Colonic mucosa (tissue), 4 donors: ENCODE results near the gene RIPK3. TPM values are rescaled to one million over a fixed set of nuclear protein-coding genes. Genes with fewer than 3 reads are reported as not detected.

Experiments used
- DNase-seq: peaks from one replicate; pipeline ENCODE4 v3.0.0-alpha.2; 2020
- H3K27ac ChIP-seq: fragments of 200-600 bp; one replicate; pipeline ENCODE4 v1.8.0; 2021
- H3K27me3 ChIP-seq: fragments of 200-600 bp; one replicate; pipeline ENCODE4 v1.8.0; 2021
- H3K36me3 ChIP-seq: fragments of 200-600 bp; one replicate; pipeline ENCODE4 v1.8.0; 2021
- H3K4me1 ChIP-seq: fragments of 200-600 bp; one replicate; pipeline ENCODE4 v1.8.0; 2021; ENCODE audit warnings: mild to moderate bottlenecking
- H3K4me3 ChIP-seq: fragments of 200-600 bp; one replicate; pipeline ENCODE4 v1.8.0; 2021
- H3K9ac ChIP-seq, 2 donors: one replicate each; pipeline ENCODE4 v1.7.0; 2013; ENCODE audit warnings: control low read depth in 2 of 2, low read depth in 2 of 2, low read length in 2 of 2
- H3K9me3 ChIP-seq: fragments of 200-600 bp; one replicate; pipeline ENCODE4 v1.8.0; 2021
- CTCF ChIP-seq: fragments of 200-600 bp; IDR thresholded peaks from one replicate; pipeline ENCODE4 v1.8.0; 2022; ENCODE audit warnings: antibody characterized with exemption, mild to moderate bottlenecking
- intact Hi-C: fragments of 100-400 bp; cut with DNase I; formaldehyde crosslinking; loops from one replicate; pipeline ENCODE4 v1.14.1; 2022
- total RNA-seq, 2 donors: library from RNA; stranded (reverse); fragmentation: NEBNext Ultra II Directional in 1 of 2; extraction: Animal tissue kit (Norgen Biotek cat#: 25700) in 1 of 2; gene quantifications; one replicate each; pipeline ENCODE4 v1.2.1, GENCODE V29; 2021
- donor health status: healthy.
- donor health status: DM: no; HTN: no; CAD: no.
- donor health status: DM: no; HTN: no; CAD: no.

The RIPK3 gene
- total RNA-seq, 2 donors from 2014 or later: 30.1 to 38.2 TPM

- H3K36me3 ChIP-seq: peaks cover 17% of the 10 kb centered on the region
- no peaks in the 10 kb centered on the region for H3K9me3 ChIP-seq
- H3K4me3 ChIP-seq: no peak overlapping the region
- no peak overlapping the region for H3K27ac ChIP-seq
- H3K27me3 ChIP-seq: no peaks in the 10 kb centered on the region
- intact Hi-C loops: no loop called here
- no peak for TF ChIP-seq CTCF
- H3K4me1 ChIP-seq: peaks cover 6% of the 10 kb centered on the region
- DNase-seq: no peak
- H3K9ac ChIP-seq: no peak overlapping the region
Observed at GRCh38 chr14:24304019-24304387, 35.8 kb downstream of the RIPK3 start.

- Histone ChIP-seq H3K9me3 (no peaks in the 10 kb centered on the region), H3K27ac (peak overlapping the region; percentile 88), H3K4me3 (peak overlapping the region; percentile 92), H3K36me3 (peaks cover 17% of the 10 kb centered on the region), H3K9ac (peak overlapping the region; percentile 58 to 89), H3K27me3 (no peaks in the 10 kb centered on the region), H3K4me1 (peaks cover 13% of the 10 kb centered on the region)
- intact Hi-C loops: no loop called here
- no peak for TF ChIP-seq CTCF
- DNase-seq: no peak
Observed at GRCh38 chr14:24300326-24300980, 39.3 kb downstream of the RIPK3 start.

- H3K36me3 ChIP-seq: peaks cover 16% of the 10 kb centered on the region
- H3K4me3 ChIP-seq: peak within 1 kb of the TSS; percentile 92
- no peak for TF ChIP-seq CTCF
- no peaks in the 10 kb centered on the region for H3K9me3 ChIP-seq
- H3K27ac ChIP-seq: peak within 1 kb of the TSS; percentile 88
- DNase-seq: peak; percentile 96
- intact Hi-C loops: no loop called here
- H3K9ac ChIP-seq: peak within 1 kb of the TSS; percentile 89 to 95
- H3K27me3 ChIP-seq: no peaks in the 10 kb centered on the region
- peaks cover 13% of the 10 kb centered on the region for H3K4me1 ChIP-seq
Observed at GRCh38 chr14:24299255-24300191, 40.3 kb downstream of the RIPK3 start, which contains the start of the genes DHRS1 and NOP9. Gene DHRS1, minus strand, starts transcription at chr14:24299780. Its CDS starts 674 bp downstream, at chr14:24299106. Gene NOP9, plus strand, starts transcription at chr14:24299850. Its CDS starts 105 bp downstream, at chr14:24299955.

GRCh38 chr14:24298892-24299254 lies 40.9 kb downstream of the RIPK3 start:
- intact Hi-C loops: no loop called here
- no peaks in the 10 kb centered on the region for H3K9me3 ChIP-seq
- peak; percentile 42 for DNase-seq
- no peak for TF ChIP-seq CTCF
- peaks cover 13% of the 10 kb centered on the region for H3K4me1 ChIP-seq
- peak overlapping the region; percentile 92 for H3K4me3 ChIP-seq
- H3K27ac ChIP-seq: peak overlapping the region; percentile 88
- no peaks in the 10 kb centered on the region for H3K27me3 ChIP-seq
- H3K9ac ChIP-seq: peak overlapping the region; percentile 89 to 95
- H3K36me3 ChIP-seq: peaks cover 14% of the 10 kb centered on the region

GRCh38 chr14:24297190-24297964 lies 42.4 kb downstream of the RIPK3 start:
- H3K36me3 ChIP-seq: peaks cover 12% of the 10 kb centered on the region
- no peaks in the 10 kb centered on the region for H3K9me3 ChIP-seq
- no peak overlapping the region for H3K9ac ChIP-seq
- H3K27ac ChIP-seq: no peak overlapping the region
- TF ChIP-seq CTCF: peak; percentile 42
- intact Hi-C loops: no loop called here
- H3K27me3 ChIP-seq: no peaks in the 10 kb centered on the region
- no peak overlapping the region for H3K4me3 ChIP-seq
- peaks cover 13% of the 10 kb centered on the region for H3K4me1 ChIP-seq
- no peak for DNase-seq
